ENCODE measurements around the gene LRRC25. TPM values are rescaled to one million over a fixed set of nuclear protein-coding genes. Genes with fewer than 3 reads are reported as not detected.

LRRC25 gene
- polyA plus RNA-seq, 1 donor (not counting 4 experiments of a cell fraction or from before 2014, with no cell fraction given) = not detected

GRCh38 chr19:18443406-18443805 is 46.0 kb upstream of the LRRC25 start:
- Histone ChIP-seq H3K27ac (ENCODE audit: control insufficient read depth, insufficient read depth, low read length) (no peak overlapping the region), H3K4me3 (ENCODE audit: control insufficient read depth in 2 of 3, extremely low read depth in 1 of 3, insufficient read depth in 2 of 3, low read depth in 1 of 3, low read length in 3 of 3) (no peak overlapping the region), H2AFZ (ENCODE audit: control insufficient read depth, low read length) (no peak overlapping the region), H4K20me1 (ENCODE audit: control insufficient read depth, extremely low read depth, insufficient read depth, low read length) (no peaks in the 10 kb centered on the region), H3K27me3 (ENCODE audit: control insufficient read depth, extremely low read depth, insufficient read depth, low read length) (no peaks in the 10 kb centered on the region), H3K79me2 (ENCODE audit: control insufficient read depth, insufficient read depth, low read length) (peaks cover 4% of the 10 kb centered on the region), H3K36me3 (ENCODE audit: control insufficient read depth in 2 of 2, extremely low read depth in 1 of 2, insufficient read depth in 2 of 2, low read length in 2 of 2) (peaks cover 33 to 37% of the 10 kb centered on the region in 2 experiments), H3K9ac (ENCODE audit: control insufficient read depth, extremely low read depth, insufficient read depth, low read length) (no peak overlapping the region), H3K4me1 (ENCODE audit: control insufficient read depth, extremely low read depth, insufficient read depth, low read length) (peaks cover 25% of the 10 kb centered on the region), H3K9me1 (ENCODE audit: control insufficient read depth, extremely low read depth, insufficient read depth, low read length) (peaks cover 12% of the 10 kb centered on the region), H3K9me3 (ENCODE audit: control insufficient read depth, low read depth, low read length) (no peaks in the 10 kb centered on the region), H3K4me2 (ENCODE audit: control insufficient read depth, extremely low read depth, insufficient read depth, low read depth, low read length) (no peak overlapping the region)
- no peak for TF ChIP-seq EZH2 (IDR thresholded peaks at IDR 0.05; ENCODE audit: low read length)
- FAIRE-seq = no peak
- dilution Hi-C loops (cut with MboI; ENCODE audit: extremely low pct_ligation_motif_present, low sequenced_read_pairs) = no loop called here
- DNase-seq (ENCODE audit: low read depth, low spot score) = no peak

DNA sequence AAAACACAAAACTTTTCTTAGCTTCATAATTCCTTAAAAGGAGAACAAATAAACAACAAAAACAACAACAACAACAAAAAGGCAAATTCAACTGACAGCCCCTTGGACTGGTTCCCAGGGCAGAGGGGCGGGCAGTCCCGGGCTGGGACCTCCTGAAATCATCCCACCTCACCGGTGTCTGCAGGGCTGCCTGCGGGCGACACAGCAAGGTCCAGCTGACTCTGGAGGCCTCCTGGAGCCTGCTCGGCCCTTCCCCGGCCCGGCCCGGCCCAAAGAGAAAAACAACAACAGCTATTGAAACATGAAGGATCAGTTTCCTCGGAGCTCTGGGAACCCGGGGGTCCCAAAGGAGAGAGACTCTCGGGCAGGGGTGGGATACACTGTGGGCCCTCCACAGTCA is 45.5 kb upstream of the LRRC25 start:
- no peak overlapping the region for H3K4me2 ChIP-seq (ENCODE audit: control insufficient read depth, extremely low read depth, insufficient read depth, low read depth, low read length)
- dilution Hi-C loops (cut with MboI; ENCODE audit: extremely low pct_ligation_motif_present, low sequenced_read_pairs) = no loop called here
- H4K20me1 ChIP-seq (ENCODE audit: control insufficient read depth, extremely low read depth, insufficient read depth, low read length) = no peaks in the 10 kb centered on the region
- TF ChIP-seq, protein P1, sequence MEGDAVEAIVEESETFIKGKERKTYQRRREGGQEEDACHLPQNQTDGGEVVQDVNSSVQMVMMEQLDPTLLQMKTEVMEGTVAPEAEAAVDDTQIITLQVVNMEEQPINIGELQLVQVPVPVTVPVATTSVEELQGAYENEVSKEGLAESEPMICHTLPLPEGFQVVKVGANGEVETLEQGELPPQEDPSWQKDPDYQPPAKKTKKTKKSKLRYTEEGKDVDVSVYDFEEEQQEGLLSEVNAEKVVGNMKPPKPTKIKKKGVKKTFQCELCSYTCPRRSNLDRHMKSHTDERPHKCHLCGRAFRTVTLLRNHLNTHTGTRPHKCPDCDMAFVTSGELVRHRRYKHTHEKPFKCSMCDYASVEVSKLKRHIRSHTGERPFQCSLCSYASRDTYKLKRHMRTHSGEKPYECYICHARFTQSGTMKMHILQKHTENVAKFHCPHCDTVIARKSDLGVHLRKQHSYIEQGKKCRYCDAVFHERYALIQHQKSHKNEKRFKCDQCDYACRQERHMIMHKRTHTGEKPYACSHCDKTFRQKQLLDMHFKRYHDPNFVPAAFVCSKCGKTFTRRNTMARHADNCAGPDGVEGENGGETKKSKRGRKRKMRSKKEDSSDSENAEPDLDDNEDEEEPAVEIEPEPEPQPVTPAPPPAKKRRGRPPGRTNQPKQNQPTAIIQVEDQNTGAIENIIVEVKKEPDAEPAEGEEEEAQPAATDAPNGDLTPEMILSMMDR (optimal IDR thresholded peaks at IDR 0.05 in 1 of 3, IDR thresholded peaks at IDR 0.05 in 1 of 3, conservative IDR thresholded peaks at IDR 0.05 in 1 of 3; ENCODE audit: extremely low read depth in 1 of 3, insufficient read depth in 2 of 3, low read length in 3 of 3) = no peak
- no peak for TF ChIP-seq EZH2 (IDR thresholded peaks at IDR 0.05; ENCODE audit: low read length)
- no peak overlapping the region for H3K4me3 ChIP-seq (ENCODE audit: control insufficient read depth in 2 of 3, extremely low read depth in 1 of 3, insufficient read depth in 2 of 3, low read depth in 1 of 3, low read length in 3 of 3)
- H3K4me1 ChIP-seq (ENCODE audit: control insufficient read depth, extremely low read depth, insufficient read depth, low read length) = peaks cover 28% of the 10 kb centered on the region
- H3K36me3 ChIP-seq (ENCODE audit: control insufficient read depth in 2 of 2, extremely low read depth in 1 of 2, insufficient read depth in 2 of 2, low read length in 2 of 2) = peaks cover 29 to 33% of the 10 kb centered on the region in 2 experiments
- DNase-seq (ENCODE audit: low read depth, low spot score) (no peak), FAIRE-seq (no peak)
- no peak overlapping the region for H2AFZ ChIP-seq (ENCODE audit: control insufficient read depth, low read length)
- no peak overlapping the region for H3K9ac ChIP-seq (ENCODE audit: control insufficient read depth, extremely low read depth, insufficient read depth, low read length)
- peaks cover 12% of the 10 kb centered on the region for H3K9me1 ChIP-seq (ENCODE audit: control insufficient read depth, extremely low read depth, insufficient read depth, low read length)
- no peaks in the 10 kb centered on the region for H3K27me3 ChIP-seq (ENCODE audit: control insufficient read depth, extremely low read depth, insufficient read depth, low read length)
- H3K79me2 ChIP-seq (ENCODE audit: control insufficient read depth, insufficient read depth, low read length) = peaks cover 4% of the 10 kb centered on the region
- no peak overlapping the region for H3K27ac ChIP-seq (ENCODE audit: control insufficient read depth, insufficient read depth, low read length)
- H3K9me3 ChIP-seq (ENCODE audit: control insufficient read depth, low read depth, low read length) = no peaks in the 10 kb centered on the region

All from keratinocyte (primary cell).